ENCODE measurements around the gene ALAS2. TPM values are rescaled to one million over a fixed set of nuclear protein-coding genes. Genes with fewer than 3 reads are reported as not detected.

Gene ALAS2
- total RNA-seq, 4 donors from 2014 or later = 2.1 to 23.0 (median 15.6) TPM; not detected in 1

DNA sequence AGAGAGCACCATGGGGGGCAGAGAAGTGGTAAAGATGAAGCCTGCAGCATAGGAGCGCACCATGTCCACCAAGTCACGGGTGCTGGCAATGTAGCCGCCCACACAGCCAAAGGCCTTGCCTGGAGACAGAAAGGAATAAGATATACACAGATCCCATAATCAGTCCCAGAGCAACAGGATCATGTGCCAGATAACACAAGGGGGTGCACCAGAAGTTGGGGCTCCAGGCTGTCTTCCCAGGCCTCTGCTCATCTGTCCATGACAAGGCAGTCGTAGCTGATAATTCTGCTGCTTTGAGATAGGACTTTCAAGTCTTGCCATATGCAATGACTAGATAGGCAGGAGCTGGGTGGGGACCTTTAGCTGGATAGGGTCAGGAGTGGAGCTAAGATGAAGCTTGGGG is 15.9 kb downstream of the ALAS2 start:
- no peak for TF ChIP-seq POLR2A (IDR thresholded peaks at IDR 0.05)
- TF ChIP-seq CTCF (IDR thresholded peaks at IDR 0.05) = no peak
- Histone ChIP-seq H3K9me3 (no peaks in the 10 kb centered on the region), H3K27me3 (no peaks in the 10 kb centered on the region), H3K4me3 (no peak overlapping the region), H3K27ac (no peak overlapping the region), H3K4me1 (no peaks in the 10 kb centered on the region), H3K36me3 (no peaks in the 10 kb centered on the region)
- no peak for DNase-seq
- intact Hi-C loops (cut with DNase I; ENCODE audit: low total_unique reads) = no loop called here

DNA sequence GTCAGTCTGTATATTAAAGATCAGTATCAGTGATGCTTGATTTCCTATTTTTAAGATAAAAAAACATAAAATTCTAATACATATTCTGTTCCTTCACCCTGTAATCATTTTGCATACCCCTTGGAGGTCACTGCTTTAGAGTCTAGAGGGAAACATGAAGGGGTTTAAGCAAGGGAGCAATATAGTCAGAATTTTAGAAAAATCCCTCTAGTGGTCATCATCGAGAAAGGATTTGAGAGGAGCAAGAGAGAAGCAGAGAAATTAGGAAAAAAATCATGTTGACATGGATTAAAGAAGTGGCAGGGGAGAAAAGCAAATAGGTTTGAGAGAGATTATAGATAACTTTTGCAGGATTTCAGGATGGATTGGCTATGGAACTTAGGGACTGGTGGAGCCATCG is 19.5 kb downstream of the ALAS2 start:
- intact Hi-C loops (cut with DNase I; ENCODE audit: low total_unique reads) = no loop called here
- no peak overlapping the region for H3K27ac ChIP-seq
- no peaks in the 10 kb centered on the region for H3K36me3 ChIP-seq
- TF ChIP-seq CTCF (IDR thresholded peaks at IDR 0.05) (no peak), POLR2A (IDR thresholded peaks at IDR 0.05) (no peak)
- H3K27me3 ChIP-seq = no peaks in the 10 kb centered on the region
- no peaks in the 10 kb centered on the region for H3K9me3 ChIP-seq
- no peak for DNase-seq
- no peak overlapping the region for H3K4me3 ChIP-seq
- no peaks in the 10 kb centered on the region for H3K4me1 ChIP-seq

DNA sequence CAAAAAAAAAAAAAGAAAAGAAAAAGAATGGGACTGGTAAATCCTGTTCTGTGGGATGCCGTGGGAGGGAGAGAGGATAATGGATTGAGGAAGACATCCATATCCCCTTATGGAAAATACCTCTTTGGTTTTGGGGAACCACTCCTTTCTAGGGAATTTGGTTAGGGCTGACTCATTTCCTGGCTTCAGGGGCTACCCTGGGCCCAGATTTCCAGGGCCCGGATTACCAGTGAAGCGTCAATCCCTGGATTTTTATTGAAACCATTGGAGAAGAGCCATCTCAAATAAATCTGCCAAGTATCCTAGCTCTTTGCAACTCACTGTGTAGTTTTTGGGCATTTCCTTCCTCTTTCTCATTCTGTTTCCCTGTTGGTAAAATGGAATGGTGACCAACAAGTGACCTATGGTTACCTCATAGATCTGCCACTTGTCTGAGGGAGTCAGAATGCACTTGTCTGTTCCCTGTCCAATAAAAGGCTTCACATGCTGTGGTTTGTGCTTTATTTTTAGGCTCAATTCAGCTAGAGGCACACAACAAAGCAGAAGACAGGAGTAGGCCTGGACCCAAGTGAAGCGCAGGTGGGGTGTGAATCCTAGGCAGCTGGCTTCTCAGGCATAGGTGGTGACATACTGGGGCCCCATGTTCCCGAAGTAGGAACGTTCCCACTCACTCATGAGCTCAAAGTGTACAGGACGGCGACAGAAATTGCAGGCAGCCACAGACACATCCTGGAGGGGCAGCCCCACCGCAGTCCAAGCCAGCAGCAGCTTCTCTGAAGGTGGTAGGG is 22.0 kb downstream of the ALAS2 start:
- Histone ChIP-seq H3K36me3 (no peaks in the 10 kb centered on the region), H3K9me3 (no peaks in the 10 kb centered on the region), H3K27ac (no peak overlapping the region), H3K27me3 (no peaks in the 10 kb centered on the region), H3K4me3 (no peak overlapping the region), H3K4me1 (no peaks in the 10 kb centered on the region)
- DNase-seq = no peak
- intact Hi-C loops (cut with DNase I; ENCODE audit: low total_unique reads) = no loop called here
- TF ChIP-seq POLR2A (IDR thresholded peaks at IDR 0.05) (no peak), CTCF (IDR thresholded peaks at IDR 0.05) (no peak)

GRCh38 chrX:55007656-55008055 is 23.1 kb downstream of the ALAS2 start:
- H3K4me1 ChIP-seq = no peaks in the 10 kb centered on the region
- no peak for TF ChIP-seq POLR2A (IDR thresholded peaks at IDR 0.05)
- TF ChIP-seq CTCF (IDR thresholded peaks at IDR 0.05) = no peak
- no peaks in the 10 kb centered on the region for H3K36me3 ChIP-seq
- no peaks in the 10 kb centered on the region for H3K9me3 ChIP-seq
- H3K4me3 ChIP-seq = no peak overlapping the region
- no peaks in the 10 kb centered on the region for H3K27me3 ChIP-seq
- intact Hi-C loops (cut with DNase I; ENCODE audit: low total_unique reads) = no loop called here
- H3K27ac ChIP-seq = no peak overlapping the region
- peak; percentile 42 to 51 for DNase-seq

DNA sequence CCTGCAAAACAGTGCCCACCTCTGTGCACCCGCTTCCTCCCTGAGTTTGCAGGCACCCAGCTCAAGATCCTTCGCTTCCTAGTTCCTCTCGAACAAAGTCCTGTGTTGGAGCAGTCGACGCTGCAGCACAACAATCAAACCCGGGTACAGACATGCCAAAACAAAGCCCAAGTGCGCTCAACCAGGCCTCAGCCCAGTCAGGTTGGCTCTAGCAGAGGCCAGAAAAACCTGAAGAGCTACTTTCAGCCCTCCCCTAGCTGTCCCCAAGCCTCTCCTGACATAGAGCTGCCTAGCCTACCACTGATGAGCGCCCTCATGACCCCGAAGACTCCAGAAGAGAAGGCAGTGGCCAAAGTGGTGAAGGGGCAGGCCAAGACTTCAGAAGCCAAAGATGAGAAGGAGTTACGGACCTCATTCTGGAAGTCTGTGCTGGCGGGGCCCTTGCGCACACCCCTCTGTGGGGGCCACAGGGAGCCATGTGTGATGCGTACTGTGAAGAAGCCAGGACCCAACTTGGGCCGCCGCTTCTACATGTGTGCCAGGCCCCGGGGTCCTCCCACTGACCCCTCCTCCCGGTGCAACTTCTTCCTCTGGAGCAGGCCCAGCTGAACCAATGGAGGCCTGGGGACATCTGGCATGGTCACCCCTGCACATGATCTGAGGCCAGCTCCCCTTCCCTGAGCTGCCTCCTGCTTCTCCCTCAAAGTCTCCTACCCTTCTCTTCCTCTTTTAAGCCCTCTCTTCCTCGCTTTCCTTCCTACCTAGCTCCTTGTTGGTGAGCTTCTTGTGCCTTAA is 23.8 kb downstream of the ALAS2 start:
- TF ChIP-seq POLR2A (IDR thresholded peaks at IDR 0.05) (no peak), CTCF (IDR thresholded peaks at IDR 0.05) (no peak)
- intact Hi-C loops (cut with DNase I; ENCODE audit: low total_unique reads) = no loop called here
- Histone ChIP-seq H3K4me3 (no peak overlapping the region), H3K9me3 (no peaks in the 10 kb centered on the region), H3K36me3 (no peaks in the 10 kb centered on the region), H3K27me3 (no peaks in the 10 kb centered on the region), H3K4me1 (no peaks in the 10 kb centered on the region), H3K27ac (no peak overlapping the region)
- no peak for DNase-seq
